Skeletal muscle cell (primary cell): ENCODE data around the gene MAP7.

Source experiments
- DNase-seq: peaks from one replicate; pipeline ENCODE4 v3.0.0-alpha.2; 2010; ENCODE audit warnings: low read depth
- H3K4me3 ChIP-seq: 2 replicates; pipeline ENCODE4 v1.5.1; 2011; ENCODE audit warnings: low read depth, mild to moderate bottlenecking, control low read depth, low read length, moderate library complexity

MAP7 gene

GRCh38 chr6:136535017-136535765 lies 15.0 kb downstream of the MAP7 start:
- DNase-seq = no peak
- no peak overlapping the region for H3K4me3 ChIP-seq

DNA sequence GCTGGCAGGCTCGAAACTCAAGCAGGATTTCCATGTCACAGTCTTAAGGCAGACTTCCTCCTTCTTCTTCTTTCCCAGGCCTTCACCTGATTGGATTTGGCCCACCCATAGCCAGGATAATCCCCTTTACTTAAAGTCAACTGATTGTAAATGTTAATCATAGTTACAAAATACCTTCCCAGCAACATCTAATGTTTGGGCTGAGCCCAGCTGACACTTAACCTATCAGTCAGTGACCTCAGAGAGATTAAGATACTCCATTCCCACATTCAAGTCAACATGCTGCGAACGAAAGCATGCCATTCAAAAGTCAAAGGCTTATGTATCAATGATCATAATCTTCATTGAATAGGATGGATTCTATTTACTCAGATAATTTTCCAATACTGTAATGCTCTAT lies 16.0 kb downstream of the MAP7 start:
- H3K4me3 ChIP-seq = no peak overlapping the region
- DNase-seq = no peak

DNA sequence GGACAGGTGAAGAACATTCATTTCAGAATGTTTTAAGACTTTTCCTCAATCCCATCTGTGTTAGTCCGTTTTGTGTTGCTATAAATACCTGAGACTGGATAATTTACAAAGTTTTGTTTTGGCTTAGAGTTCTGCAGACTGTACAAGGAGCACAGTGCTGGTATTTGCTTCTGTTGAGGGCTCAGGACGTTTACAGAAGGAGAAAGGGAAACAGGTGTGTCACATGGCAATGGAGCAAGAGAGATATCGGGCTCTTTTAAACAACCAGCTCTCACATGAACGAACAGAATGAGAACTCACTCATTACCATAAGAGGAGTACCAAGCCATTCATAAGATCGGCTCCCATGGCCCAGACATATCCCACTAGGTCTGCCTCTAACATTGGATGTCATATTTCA lies 16.7 kb downstream of the MAP7 start:
- DNase-seq = no peak
- H3K4me3 ChIP-seq = no peak overlapping the region

GRCh38 chr6:136532030-136532429 lies 18.2 kb downstream of the MAP7 start:
- H3K4me3 ChIP-seq = no peak overlapping the region
- no peak for DNase-seq

GRCh38 chr6:136529710-136530109 lies 20.5 kb downstream of the MAP7 start:
- no peak for DNase-seq
- H3K4me3 ChIP-seq = no peak overlapping the region

DNA sequence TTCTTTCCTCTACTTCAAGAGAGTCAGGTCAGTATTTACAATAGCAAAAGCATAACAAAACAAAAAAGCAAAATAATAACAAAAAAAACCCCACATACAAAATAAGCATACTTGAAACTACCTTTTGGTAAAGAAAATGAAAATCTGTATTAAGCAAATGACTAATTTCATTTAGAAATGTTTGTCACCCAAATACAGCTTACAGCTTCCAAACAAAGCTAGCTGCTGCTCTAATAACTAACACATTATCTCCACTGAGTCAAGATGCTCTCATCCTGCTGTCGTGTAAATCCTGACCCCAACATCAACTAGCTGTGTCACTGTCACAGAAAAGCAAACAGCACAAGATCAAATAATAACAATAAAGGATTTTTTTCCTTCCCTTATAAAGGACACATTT lies 21.7 kb downstream of the MAP7 start:
- H3K4me3 ChIP-seq = no peak overlapping the region
- no peak for DNase-seq

- no peak overlapping the region for H3K4me3 ChIP-seq
- no peak for DNase-seq
Observed at GRCh38 chr6:136527831-136528230, 22.4 kb downstream of the MAP7 start.

GRCh38 chr6:136526937-136527336 lies 23.3 kb downstream of the MAP7 start:
- H3K4me3 ChIP-seq = no peak overlapping the region
- no peak for DNase-seq

DNA sequence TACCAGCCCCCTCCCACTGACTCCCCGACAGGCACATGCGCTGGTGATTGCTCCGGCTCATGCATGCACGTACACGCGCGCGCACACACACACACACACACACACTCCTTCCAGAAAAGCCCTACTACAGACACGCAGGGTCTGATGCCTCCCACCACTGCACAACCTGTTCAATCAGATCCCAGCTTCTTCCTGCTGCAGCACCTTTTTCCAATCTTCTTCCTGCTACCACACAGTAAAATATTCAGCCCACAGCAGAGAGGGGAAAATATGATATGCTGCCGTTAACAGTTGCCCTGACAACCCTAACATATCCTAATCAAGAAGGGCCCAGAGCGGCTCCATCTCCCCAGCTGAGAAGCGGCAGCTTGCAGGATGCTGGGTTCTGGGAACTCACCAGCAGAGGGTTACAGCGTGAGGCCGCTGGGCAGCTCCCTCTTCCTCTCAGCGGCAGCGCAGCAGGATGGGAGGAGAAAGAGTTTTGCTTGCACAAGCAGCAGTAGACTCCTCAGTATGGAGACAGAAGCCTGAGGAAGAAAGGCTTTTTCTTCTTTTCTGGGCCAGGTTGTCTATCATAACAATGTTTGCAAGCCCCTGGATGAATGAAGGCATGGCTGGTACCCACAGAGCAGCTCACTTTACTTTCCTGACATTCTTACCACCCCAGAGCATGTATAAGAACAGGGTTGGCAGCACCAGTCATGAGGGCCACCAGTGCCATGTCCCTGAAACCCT lies 23.9 kb downstream of the MAP7 start:
- H3K4me3 ChIP-seq = no peak overlapping the region
- DNase-seq = peak; percentile 22

GRCh38 chr6:136525586-136526195 lies 24.5 kb downstream of the MAP7 start:
- no peak for DNase-seq
- H3K4me3 ChIP-seq = no peak overlapping the region

- H3K4me3 ChIP-seq = no peak overlapping the region
Observed at GRCh38 chr6:136524936-136525413, 25.2 kb downstream of the MAP7 start.

GRCh38 chr6:136524339-136524935 lies 25.8 kb downstream of the MAP7 start:
- H3K4me3 ChIP-seq = no peak overlapping the region
- DNase-seq = no peak

More at GRCh38 chr6:136524936-136525413, 25.2 kb downstream of the MAP7 start:
- DNase-seq = no peak

DNA sequence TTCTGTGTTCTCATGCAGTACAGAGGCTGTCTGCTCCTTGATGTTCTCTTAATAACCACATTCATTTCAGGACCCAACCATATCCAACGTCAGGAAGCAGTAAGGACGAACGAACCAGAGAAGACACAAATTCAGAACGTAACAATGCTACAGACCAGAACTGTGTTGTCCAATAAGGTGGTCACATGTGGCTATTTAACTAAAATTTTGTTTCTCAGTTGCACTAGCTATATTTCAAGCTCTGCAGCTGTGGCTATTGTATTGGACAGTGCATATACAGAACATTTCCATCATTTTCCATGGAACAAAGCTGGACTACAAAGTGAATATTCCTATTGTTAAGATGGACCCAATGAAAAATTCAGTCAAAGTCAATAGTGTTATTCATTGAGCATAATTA lies 27.0 kb downstream of the MAP7 start:
- no peak overlapping the region for H3K4me3 ChIP-seq
- DNase-seq = no peak

DNA sequence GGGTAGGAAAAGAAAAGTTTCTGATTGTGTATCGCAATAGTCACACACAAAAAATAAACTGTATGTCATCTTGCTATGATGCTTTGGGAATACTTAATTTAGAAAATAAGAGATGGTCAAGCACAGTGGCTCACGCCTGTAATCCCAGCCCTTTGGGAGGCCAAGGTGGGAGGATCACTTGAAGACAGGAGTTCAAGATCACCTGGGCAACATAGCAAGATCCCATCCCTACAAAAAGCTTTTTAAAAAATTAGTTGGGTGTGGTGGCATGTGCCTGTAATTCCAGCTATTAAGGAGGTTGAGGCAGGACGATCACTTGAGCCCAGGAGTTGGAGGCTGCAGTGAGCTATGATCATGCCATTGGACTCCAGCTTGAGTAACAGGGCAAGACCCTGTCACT lies 27.6 kb downstream of the MAP7 start:
- no peak overlapping the region for H3K4me3 ChIP-seq

DNA sequence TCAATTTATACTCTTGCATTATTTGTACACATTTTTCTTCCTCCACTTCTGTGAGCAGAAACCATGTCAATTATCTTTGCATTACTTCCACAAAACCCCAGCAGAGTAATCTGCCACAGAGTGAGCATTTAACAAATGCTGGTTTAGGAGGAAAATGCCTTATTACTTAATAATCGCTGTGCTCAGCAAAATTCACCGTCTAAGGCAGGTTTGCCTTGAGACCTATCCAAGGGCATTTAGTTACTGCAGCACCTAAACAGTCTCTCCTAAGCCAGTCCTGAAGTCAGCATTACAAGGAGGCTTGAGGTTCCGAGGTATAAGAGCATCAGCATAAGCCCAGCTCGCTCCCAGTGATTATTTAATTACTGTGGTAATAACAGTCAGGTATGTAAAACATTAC lies 28.3 kb downstream of the MAP7 start:
- H3K4me3 ChIP-seq = no peak overlapping the region
- no peak for DNase-seq

More for the DNA sequence above, 27.6 kb downstream of the MAP7 start:
- DNase-seq = no peak

GRCh38 chr6:136521427-136521826 lies 28.8 kb downstream of the MAP7 start:
- DNase-seq = no peak
- no peak overlapping the region for H3K4me3 ChIP-seq

DNA sequence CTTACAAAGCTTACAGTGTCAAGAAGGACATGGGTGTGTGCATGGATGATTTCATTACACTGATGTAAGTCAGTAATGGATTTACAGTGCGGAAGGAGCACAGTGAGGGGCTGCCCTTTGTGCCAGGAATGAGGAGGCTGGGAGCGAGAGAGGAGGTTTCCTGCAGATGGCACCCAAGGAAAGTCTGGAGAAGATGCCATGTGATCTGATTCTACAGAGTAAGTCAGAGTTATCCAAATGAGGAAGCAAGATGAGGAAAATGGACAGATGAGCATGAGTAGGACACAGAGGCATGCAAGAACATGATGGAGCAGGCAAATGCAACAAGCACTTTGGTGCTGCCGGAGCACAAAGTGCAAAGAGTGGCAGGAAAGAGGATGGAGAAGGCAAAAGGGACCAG lies 29.7 kb downstream of the MAP7 start:
- DNase-seq = no peak
- H3K4me3 ChIP-seq = no peak overlapping the region

GRCh38 chr6:136517582-136517981 lies 32.6 kb downstream of the MAP7 start:
- no peak overlapping the region for H3K4me3 ChIP-seq
- DNase-seq = no peak

DNA sequence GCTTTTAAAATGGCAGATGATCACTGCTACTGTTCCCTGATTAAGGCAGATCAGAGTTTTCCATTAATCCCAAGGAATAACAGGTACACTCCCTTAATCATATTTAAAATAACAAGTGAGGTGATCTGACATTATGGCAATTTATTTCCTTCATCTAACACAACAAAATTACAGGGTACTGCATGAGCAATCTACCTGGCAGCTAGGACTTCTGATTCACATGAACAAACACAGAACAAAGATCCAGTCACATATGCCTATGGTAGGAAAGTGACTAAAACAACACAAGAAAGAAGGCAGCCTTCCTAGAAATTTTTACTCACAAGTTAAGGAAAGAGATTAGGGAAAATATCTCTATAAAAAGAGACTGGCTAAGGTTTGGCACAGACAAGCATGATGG lies 33.2 kb downstream of the MAP7 start:
- no peak for DNase-seq

GRCh38 chr6:136514591-136514990 lies 35.6 kb downstream of the MAP7 start:
- H3K4me3 ChIP-seq = no peak overlapping the region
- no peak for DNase-seq

More for the DNA sequence above, 33.2 kb downstream of the MAP7 start:
- no peak overlapping the region for H3K4me3 ChIP-seq
